CD14-positive monocyte (primary cell): ENCODE data around the gene SLC16A7. TPM values are rescaled to one million over a fixed set of nuclear protein-coding genes. Genes with fewer than 3 reads are reported as not detected.

ENCODE experiments used
- DNase-seq, 3 donors: peaks; one replicate each; pipeline ENCODE4 v3.0.0-alpha.2; 2011 to 2022
- H2AFZ ChIP-seq: 2 replicates; pipeline ENCODE4 v1.6.0; 2012; ENCODE audit warnings: mild to moderate bottlenecking, low read depth, low read length, inconsistent platforms; ENCODE audit not compliant: insufficient read depth, poor library complexity, severe bottlenecking
- H3K27ac ChIP-seq, 2 donors: 1 replicate in 1 of 2; 2 replicates in 1 of 2; pipeline ENCODE4 v1.5.1; 2012 to 2013; ENCODE audit warnings: low read length in 2 of 2, control low read depth in 1 of 2, inconsistent platforms in 1 of 2, low read depth in 1 of 2, mild to moderate bottlenecking in 1 of 2
- H3K27me3 ChIP-seq, 2 donors: one replicate each; pipeline versions ENCODE4 v1.6.0 to v1.6.1; 2011 to 2013; ENCODE audit warnings: low read length in 2 of 2; ENCODE audit not compliant: control insufficient read depth in 2 of 2, insufficient read depth in 2 of 2
- H3K36me3 ChIP-seq, 2 donors: replicated peaks in 1 of 2; 1 replicate in 1 of 2; 2 replicates in 1 of 2; pipeline versions ENCODE4 v1.5.1 to v1.6.1; 2012 to 2013; ENCODE audit warnings: low read length in 2 of 2, control low read depth in 1 of 2, inconsistent platforms in 1 of 2, mild to moderate bottlenecking in 1 of 2; ENCODE audit not compliant: insufficient read depth in 2 of 2, control insufficient read depth in 1 of 2
- H3K4me1 ChIP-seq, 2 donors: 1 replicate in 1 of 2; 2 replicates in 1 of 2; pipeline versions ENCODE4 v1.5.1 to v1.6.1; 2012 to 2013; ENCODE audit warnings: low read length in 2 of 2, control low read depth in 1 of 2, inconsistent platforms in 1 of 2, mild to moderate bottlenecking in 1 of 2, moderate library complexity in 1 of 2; ENCODE audit not compliant: insufficient read depth in 2 of 2, control insufficient read depth in 1 of 2
- H3K4me2 ChIP-seq: replicated peaks from 2 replicates; pipeline ENCODE3; 2012; ENCODE audit warnings: low read length, moderate library complexity, mild to moderate bottlenecking; ENCODE audit not compliant: poor library complexity, severe bottlenecking; ENCODE audit errors: extremely low read depth
- H3K4me3 ChIP-seq, 3 experiments: fragments of 200-600 bp in 1 of 3; sonication (generic) in 1 of 3; replicated peaks in 1 of 3; 1 replicate in 2 of 3; 2 replicates in 1 of 3; pipeline ENCODE4 v1.5.1; 2011 to 2013; ENCODE audit warnings: low read length in 3 of 3, mild to moderate bottlenecking in 3 of 3, control low read depth in 2 of 3, low read depth in 2 of 3, inconsistent platforms in 1 of 3, moderate library complexity in 1 of 3
- H3K79me2 ChIP-seq: 2 replicates; pipeline ENCODE4 v1.6.0; 2012; ENCODE audit warnings: mild to moderate bottlenecking, control low read depth, inconsistent platforms, low read length, moderate library complexity; ENCODE audit not compliant: insufficient read depth
- H3K9ac ChIP-seq: 2 replicates; pipeline ENCODE4 v1.6.0; 2017; ENCODE audit warnings: low read length, mild to moderate bottlenecking; ENCODE audit not compliant: insufficient read depth, poor library complexity, severe bottlenecking
- H3K9me3 ChIP-seq, 2 donors: replicated peaks in 1 of 2; 1 replicate in 1 of 2; 2 replicates in 1 of 2; pipeline versions ENCODE4 v1.5.1 to v1.6.1; 2012 to 2013; ENCODE audit warnings: low read length in 2 of 2, control low read depth in 1 of 2; ENCODE audit not compliant: control insufficient read depth in 1 of 2, insufficient read depth in 1 of 2
- H4K20me1 ChIP-seq: 2 replicates; pipeline ENCODE4 v1.6.0; 2012; ENCODE audit warnings: mild to moderate bottlenecking, low read length, control low read depth, moderate library complexity; ENCODE audit not compliant: insufficient read depth
- H3K27ac Mint-ChIP-seq, 7 donors: one replicate each; pipeline ENCODE4 v1.8.0; 2020; ENCODE audit warnings: mild to moderate bottlenecking in 7 of 7, mixed read lengths in 7 of 7, moderate library complexity in 6 of 7, inconsistent platforms in 2 of 7
- H3K27me3 Mint-ChIP-seq, 3 donors: one replicate each; pipeline ENCODE4 v1.8.0; 2021 to 2022; ENCODE audit warnings: low read depth in 3 of 3, mild to moderate bottlenecking in 3 of 3, mixed read lengths in 3 of 3, moderate library complexity in 3 of 3, inconsistent platforms in 1 of 3
- H3K36me3 Mint-ChIP-seq, 2 donors: one replicate each; pipeline ENCODE4 v1.8.0; 2020; ENCODE audit warnings: mixed read lengths in 2 of 2, inconsistent platforms in 1 of 2, mild to moderate bottlenecking in 1 of 2
- H3K4me1 Mint-ChIP-seq: one replicate; pipeline ENCODE4 v1.8.0; 2020; ENCODE audit warnings: mild to moderate bottlenecking, mixed read lengths
- H3K4me3 Mint-ChIP-seq, 2 donors: one replicate each; pipeline ENCODE4 v1.8.0; 2020; ENCODE audit warnings: mild to moderate bottlenecking in 2 of 2, mixed read lengths in 2 of 2, moderate library complexity in 1 of 2
- H3K9me3 Mint-ChIP-seq, 7 donors: one replicate each; pipeline ENCODE4 v1.8.0; 2020 to 2022; ENCODE audit warnings: mixed read lengths in 7 of 7, mild to moderate bottlenecking in 6 of 7, moderate library complexity in 6 of 7, inconsistent platforms in 2 of 7
- CTCF ChIP-seq: fragments of 200-600 bp; IDR thresholded peaks from one replicate; pipeline ENCODE4 v1.8.0; 2022; ENCODE audit warnings: antibody characterized with exemption, mild to moderate bottlenecking
- WGBS: methylation state at CpG from one replicate; pipeline ENCODE4 v1.1.5; 2013; ENCODE audit warnings: missing lambda C conversion rate; ENCODE audit not compliant: insufficient coverage; 5-methylcytosine and 5-hydroxymethylcytosine counted together
- intact Hi-C, 2 donors: fragments of 100-400 bp; cut with micrococcal nuclease; formaldehyde crosslinking; loops; one replicate each; pipeline versions ENCODE4 v1.15.0 to v1.15.1; 2023
- polyA plus RNA-seq, 3 donors: library from polyadenylated mRNA; depleted of rRNA in 1 of 3; unstranded in 2 of 3; stranded (reverse) in 1 of 3; fragments of 300-500 nt in 2 of 3; fragments of >200 nt in 1 of 3; fragmentation: Illumina TruSeq in 2 of 3; gene quantifications; 1 replicate in 2 of 3; 2 replicates in 1 of 3; pipeline ENCODE4 v1.2.3, GENCODE V29; 2012 to 2021

The SLC16A7 gene
- polyA plus RNA-seq, 3 donors = 6.9 to 16.9 (median 11.8) TPM

GRCh38 chr12:59626382-59626781, 30.6 kb downstream of the SLC16A7 start:
- Histone ChIP-seq H3K4me3 (no peak overlapping the region), H4K20me1 (no peaks in the 10 kb centered on the region), H3K27ac (no peak overlapping the region), H3K9me3 (no peaks in the 10 kb centered on the region), H3K27me3 (no peaks in the 10 kb centered on the region), H3K4me1 (peaks cover 0 to under 1% of the 10 kb centered on the region in 2 donors), H3K4me2 (no peak overlapping the region), H3K36me3 (no peaks in the 10 kb centered on the region), H3K9ac (no peak overlapping the region), H2AFZ (no peak overlapping the region), H3K79me2 (no peaks in the 10 kb centered on the region)
- Mint-ChIP-seq H3K9me3 (peaks cover 0 to 2% (median 0%) of the 10 kb centered on the region in 7 donors), H3K27ac (no peak overlapping the region), H3K4me1 (no peaks in the 10 kb centered on the region), H3K36me3 (peaks cover 0 to 8% of the 10 kb centered on the region in 2 donors), H3K4me3 (no peak overlapping the region), H3K27me3 (no peaks in the 10 kb centered on the region)
- no peak for DNase-seq
- no peak for TF ChIP-seq CTCF
- intact Hi-C loops = no loop called here
- no CpG with 5 or more reads among the region's 1 CpG for WGBS

- no peak for DNase-seq
- H3K79me2 ChIP-seq = no peaks in the 10 kb centered on the region
- H3K9me3 ChIP-seq = no peaks in the 10 kb centered on the region
- Mint-ChIP-seq H3K36me3 (peaks cover 0 to 8% of the 10 kb centered on the region in 2 donors), H3K4me3 (no peak overlapping the region), H3K9me3 (peaks cover 0 to 2% (median 0%) of the 10 kb centered on the region in 7 donors), H3K27ac (peak overlapping the region in 1 of 7 donors; percentile 38), H3K4me1 (peaks cover 5% of the 10 kb centered on the region), H3K27me3 (no peaks in the 10 kb centered on the region)
- H3K36me3 ChIP-seq = no peaks in the 10 kb centered on the region
- intact Hi-C loops = no loop called here
- no peak overlapping the region for H3K9ac ChIP-seq
- H3K4me1 ChIP-seq = no peaks in the 10 kb centered on the region
- no peak overlapping the region for H2AFZ ChIP-seq
- H4K20me1 ChIP-seq = no peaks in the 10 kb centered on the region
- no peak overlapping the region for H3K27ac ChIP-seq
- H3K4me3 ChIP-seq = no peak overlapping the region
- no peaks in the 10 kb centered on the region for H3K27me3 ChIP-seq
- no peak overlapping the region for H3K4me2 ChIP-seq
- TF ChIP-seq CTCF = no peak
Measured at GRCh38 chr12:59627582-59627981, 31.8 kb downstream of the SLC16A7 start.
